ENCODE data around the gene PPP4R1.

- TF ChIP-seq ZFX (IDR thresholded peaks at IDR 0.05) (no peak), EZH2 (IDR thresholded peaks at IDR 0.05) (no peak), CTCF (IDR thresholded peaks at IDR 0.05 in 2 of 3, conservative IDR thresholded peaks at IDR 0.05 in 1 of 3; ENCODE audit: borderline replicate concordance in 1 of 3, insufficient read depth in 1 of 3, low read depth in 2 of 3, low read length in 2 of 3) (no peak), JUND (IDR thresholded peaks at IDR 0.05) (no peak), POLR2A (IDR thresholded peaks at IDR 0.05; ENCODE audit: borderline replicate concordance, extremely low read depth, insufficient read depth, insufficient read length) (no peak), POLR2AphosphoS5 (IDR thresholded peaks at IDR 0.05; ENCODE audit: low read depth, low read length) (no peak), CEBPB (IDR thresholded peaks at IDR 0.05; ENCODE audit: low read depth) (no peak), CBX3 (IDR thresholded peaks at IDR 0.05; ENCODE audit: low read depth) (no peak), SRF (IDR thresholded peaks at IDR 0.05; ENCODE audit: low read depth) (no peak), ZNF274 (IDR thresholded peaks at IDR 0.05; ENCODE audit: low read depth, low read length) (no peak)
Observed at GRCh38 chr18:9617006-9617542, 2.7 kb upstream of the PPP4R1 start.

Data from HCT116 (cell line).